ENCODE data around the gene GFRA1.
"Not testable (repeated sequence)": the region's sequence is repeated elsewhere in the genome, so short reads cannot be mapped to it uniquely, and the experiment has no call there.

Gene GFRA1

GRCh38 chr10:116168329-116168728, 104.7 kb downstream of the GFRA1 start:
- no peak overlapping the region for H2AFZ ChIP-seq (ENCODE audit: low read depth, low read length)
- H3K4me1 ChIP-seq (ENCODE audit: insufficient read depth, low read length) = no peaks in the 10 kb centered on the region
- ATAC-seq (ENCODE audit: insufficient read depth, low read depth) (no peak), DNase-seq (no peak)
- TF ChIP-seq, protein P1, sequence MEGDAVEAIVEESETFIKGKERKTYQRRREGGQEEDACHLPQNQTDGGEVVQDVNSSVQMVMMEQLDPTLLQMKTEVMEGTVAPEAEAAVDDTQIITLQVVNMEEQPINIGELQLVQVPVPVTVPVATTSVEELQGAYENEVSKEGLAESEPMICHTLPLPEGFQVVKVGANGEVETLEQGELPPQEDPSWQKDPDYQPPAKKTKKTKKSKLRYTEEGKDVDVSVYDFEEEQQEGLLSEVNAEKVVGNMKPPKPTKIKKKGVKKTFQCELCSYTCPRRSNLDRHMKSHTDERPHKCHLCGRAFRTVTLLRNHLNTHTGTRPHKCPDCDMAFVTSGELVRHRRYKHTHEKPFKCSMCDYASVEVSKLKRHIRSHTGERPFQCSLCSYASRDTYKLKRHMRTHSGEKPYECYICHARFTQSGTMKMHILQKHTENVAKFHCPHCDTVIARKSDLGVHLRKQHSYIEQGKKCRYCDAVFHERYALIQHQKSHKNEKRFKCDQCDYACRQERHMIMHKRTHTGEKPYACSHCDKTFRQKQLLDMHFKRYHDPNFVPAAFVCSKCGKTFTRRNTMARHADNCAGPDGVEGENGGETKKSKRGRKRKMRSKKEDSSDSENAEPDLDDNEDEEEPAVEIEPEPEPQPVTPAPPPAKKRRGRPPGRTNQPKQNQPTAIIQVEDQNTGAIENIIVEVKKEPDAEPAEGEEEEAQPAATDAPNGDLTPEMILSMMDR (IDR thresholded peaks at IDR 0.05; ENCODE audit: borderline replicate concordance, extremely low read depth, low read length, poor library complexity, severe bottlenecking) = no peak
- no peak for TF ChIP-seq EZH2 (IDR thresholded peaks at IDR 0.05; ENCODE audit: borderline replicate concordance, low read depth, low read length, severe bottlenecking)
- H3K9me3 ChIP-seq (ENCODE audit: insufficient read depth, low read length, severe bottlenecking) = no peaks in the 10 kb centered on the region
- H3K27me3 ChIP-seq (ENCODE audit: insufficient read depth, low read length, poor library complexity) = no peaks in the 10 kb centered on the region
- H4K20me1 ChIP-seq (ENCODE audit: insufficient read depth, low read length) = no peaks in the 10 kb centered on the region
- H3K79me2 ChIP-seq (ENCODE audit: insufficient read depth, low read length) = no peaks in the 10 kb centered on the region
- H3K36me3 ChIP-seq (ENCODE audit: insufficient read depth, low read length) = no peaks in the 10 kb centered on the region
- H3K4me2 ChIP-seq (ENCODE audit: insufficient read depth, low read length) = no peak overlapping the region
- no peak overlapping the region for H3K9ac ChIP-seq (ENCODE audit: low read depth, low read length)
- no peak overlapping the region for H3K4me3 ChIP-seq (ENCODE audit: low read depth in 1 of 2, low read length in 2 of 2)
- H3K27ac ChIP-seq (ENCODE audit: low read length) = no peak overlapping the region

DNA sequence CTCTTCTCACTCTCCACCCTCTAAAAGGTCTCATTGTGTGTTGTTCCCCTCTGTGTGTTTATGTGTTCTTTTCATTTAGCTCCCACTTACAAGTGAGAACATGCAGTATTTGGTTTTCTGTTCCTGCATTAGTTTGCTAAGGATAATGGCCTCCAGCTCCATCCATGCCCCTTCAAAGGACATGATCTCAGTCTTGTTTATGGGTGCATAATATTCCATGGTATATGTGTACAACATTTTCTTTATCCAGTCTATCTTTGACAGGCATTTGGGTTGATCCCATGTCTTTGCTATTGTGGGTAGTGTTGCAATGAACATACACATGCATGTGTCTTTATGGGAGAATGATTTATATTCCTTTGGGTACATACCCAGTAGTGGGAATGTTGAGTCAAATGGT, 107.1 kb downstream of the GFRA1 start:
- H4K20me1 ChIP-seq (ENCODE audit: insufficient read depth, low read length); H3K27me3 ChIP-seq (ENCODE audit: insufficient read depth, low read length, poor library complexity); ATAC-seq (ENCODE audit: insufficient read depth, low read depth); H3K36me3 ChIP-seq (ENCODE audit: insufficient read depth, low read length); H3K79me2 ChIP-seq (ENCODE audit: insufficient read depth, low read length); H3K4me3 ChIP-seq (ENCODE audit: low read depth in 1 of 2, low read length in 2 of 2); H2AFZ ChIP-seq (ENCODE audit: low read depth, low read length); DNase-seq; H3K4me1 ChIP-seq (ENCODE audit: insufficient read depth, low read length); H3K9ac ChIP-seq (ENCODE audit: low read depth, low read length); H3K4me2 ChIP-seq (ENCODE audit: insufficient read depth, low read length); H3K27ac ChIP-seq (ENCODE audit: low read length); H3K9me3 ChIP-seq (ENCODE audit: insufficient read depth, low read length, severe bottlenecking): not testable (repeated sequence)

GRCh38 chr10:116164291-116164690, 108.7 kb downstream of the GFRA1 start:
- H3K27ac ChIP-seq (ENCODE audit: low read length) = no peak overlapping the region
- no peak overlapping the region for H3K9ac ChIP-seq (ENCODE audit: low read depth, low read length)
- no peak overlapping the region for H3K4me3 ChIP-seq (ENCODE audit: low read depth in 1 of 2, low read length in 2 of 2)
- H3K36me3 ChIP-seq (ENCODE audit: insufficient read depth, low read length) = no peaks in the 10 kb centered on the region
- H3K4me1 ChIP-seq (ENCODE audit: insufficient read depth, low read length) = no peaks in the 10 kb centered on the region
- no peaks in the 10 kb centered on the region for H3K27me3 ChIP-seq (ENCODE audit: insufficient read depth, low read length, poor library complexity)
- H3K9me3 ChIP-seq (ENCODE audit: insufficient read depth, low read length, severe bottlenecking) = no peaks in the 10 kb centered on the region
- no peak overlapping the region for H2AFZ ChIP-seq (ENCODE audit: low read depth, low read length)
- TF ChIP-seq, protein P1 (IDR thresholded peaks at IDR 0.05; ENCODE audit: borderline replicate concordance, extremely low read depth, low read length, poor library complexity, severe bottlenecking) = no peak
- TF ChIP-seq EZH2 (IDR thresholded peaks at IDR 0.05; ENCODE audit: borderline replicate concordance, low read depth, low read length, severe bottlenecking) = no peak
- no peaks in the 10 kb centered on the region for H3K79me2 ChIP-seq (ENCODE audit: insufficient read depth, low read length)
- DNase-seq = no peak
- H3K4me2 ChIP-seq (ENCODE audit: insufficient read depth, low read length) = no peak overlapping the region
- no peak for ATAC-seq (ENCODE audit: insufficient read depth, low read depth)
- H4K20me1 ChIP-seq (ENCODE audit: insufficient read depth, low read length) = no peaks in the 10 kb centered on the region

DNA sequence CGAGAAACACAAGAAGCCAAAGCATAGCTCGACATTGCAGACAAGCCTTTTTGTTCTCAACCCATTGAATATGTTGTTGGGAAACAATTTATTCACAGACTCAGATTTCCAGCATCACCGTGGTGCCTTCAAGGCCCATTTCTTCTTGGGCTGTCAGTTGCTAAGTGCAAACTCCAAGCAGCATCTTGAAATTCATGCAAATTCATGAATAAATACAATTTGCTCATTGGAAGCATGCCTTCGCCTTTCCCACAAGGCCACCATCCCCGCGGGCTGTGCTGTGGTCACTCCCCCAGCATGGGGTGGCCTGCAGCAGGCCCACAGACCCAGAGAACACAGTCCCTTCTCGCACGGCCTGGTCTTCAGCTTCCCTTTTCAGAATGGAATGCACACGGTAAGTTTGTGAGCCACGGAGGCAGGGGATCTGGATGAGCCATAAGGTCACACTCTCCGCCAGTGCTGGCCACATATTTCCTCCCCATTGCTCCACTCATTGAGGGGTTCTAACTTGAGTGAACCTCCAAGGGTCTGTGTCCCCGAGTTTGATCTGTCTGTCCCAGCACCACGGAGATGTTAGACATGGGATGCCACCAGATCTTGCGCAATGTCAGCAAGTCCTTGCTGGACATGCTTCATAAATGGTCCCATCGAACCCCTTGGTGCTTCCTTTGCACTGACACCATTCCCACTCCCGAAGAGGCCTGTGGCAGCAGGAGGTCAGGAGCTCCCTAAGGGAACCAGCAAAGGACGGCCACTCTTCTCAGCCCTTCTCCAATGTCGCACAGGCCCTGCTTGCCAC, 109.5 kb downstream of the GFRA1 start:
- H3K4me1 ChIP-seq (ENCODE audit: insufficient read depth, low read length) = no peaks in the 10 kb centered on the region
- no peaks in the 10 kb centered on the region for H3K36me3 ChIP-seq (ENCODE audit: insufficient read depth, low read length)
- H3K4me2 ChIP-seq (ENCODE audit: insufficient read depth, low read length) = no peak overlapping the region
- no peaks in the 10 kb centered on the region for H4K20me1 ChIP-seq (ENCODE audit: insufficient read depth, low read length)
- no peaks in the 10 kb centered on the region for H3K9me3 ChIP-seq (ENCODE audit: insufficient read depth, low read length, severe bottlenecking)
- TF ChIP-seq EZH2 (IDR thresholded peaks at IDR 0.05; ENCODE audit: borderline replicate concordance, low read depth, low read length, severe bottlenecking) = no peak
- TF ChIP-seq, protein P1 (IDR thresholded peaks at IDR 0.05; ENCODE audit: borderline replicate concordance, extremely low read depth, low read length, poor library complexity, severe bottlenecking) = no peak
- H3K27me3 ChIP-seq (ENCODE audit: insufficient read depth, low read length, poor library complexity) = no peaks in the 10 kb centered on the region
- ATAC-seq (ENCODE audit: insufficient read depth, low read depth) = no peak
- H3K4me3 ChIP-seq (ENCODE audit: low read depth in 1 of 2, low read length in 2 of 2) = no peak overlapping the region
- no peak overlapping the region for H3K27ac ChIP-seq (ENCODE audit: low read length)
- DNase-seq = no peak
- no peaks in the 10 kb centered on the region for H3K79me2 ChIP-seq (ENCODE audit: insufficient read depth, low read length)
- no peak overlapping the region for H3K9ac ChIP-seq (ENCODE audit: low read depth, low read length)
- no peak overlapping the region for H2AFZ ChIP-seq (ENCODE audit: low read depth, low read length)
